Stomach (tissue), 9 donors: ENCODE measurements around the gene BET1. TPM values are rescaled to one million over a fixed set of nuclear protein-coding genes. Genes with fewer than 3 reads are reported as not detected.

Experiments used
- DNase-seq, 2 donors: peaks; one replicate each; pipeline versions ENCODE4 v3.0.0 to v3.0.0-alpha.2; 2013 to 2019
- H3K27ac ChIP-seq, 5 donors: fragments of 200-600 bp in 4 of 5; sonication (generic) in 4 of 5; one replicate each; pipeline ENCODE4 v1.5.1; 2013 to 2019; ENCODE audit warnings: mild to moderate bottlenecking in 1 of 5, moderate library complexity in 1 of 5
- H3K27me3 ChIP-seq, 3 donors: fragments of 200-600 bp; sonication (generic); one replicate each; pipeline ENCODE4 v1.5.1; 2017 to 2019; ENCODE audit warnings: mixed run types in 1 of 3
- H3K36me3 ChIP-seq, 4 donors: fragments of 200-600 bp; sonication (generic); 1 replicate in 3 of 4; 2 replicates in 1 of 4; pipeline ENCODE4 v1.5.1; 2016 to 2019
- H3K4me1 ChIP-seq, 4 donors: fragments of 200-600 bp; sonication (generic); one replicate each; pipeline ENCODE4 v1.5.1; 2016 to 2019
- H3K4me3 ChIP-seq, 4 donors: fragments of 200-600 bp; sonication (generic) in 3 of 4; one replicate each; pipeline ENCODE4 v1.5.1; 2016 to 2019; ENCODE audit warnings: mild to moderate bottlenecking in 1 of 4
- H3K9me3 ChIP-seq, 4 donors: fragments of 200-600 bp; sonication (generic); one replicate each; pipeline ENCODE4 v1.5.1; 2016 to 2019
- CTCF ChIP-seq, 7 experiments: fragments of 450-650 bp in 4 of 7; fragments of 200-600 bp in 3 of 7; sonication (generic) in 3 of 7; IDR thresholded peaks; one replicate each; pipeline ENCODE4 v1.5.1; 2016 to 2019; ENCODE audit warnings: antibody characterized with exemption in 7 of 7, control low read depth in 2 of 7, mild to moderate bottlenecking in 1 of 7
- EP300 ChIP-seq: sonication (generic); formaldehyde crosslinking; IDR thresholded peaks from one replicate; pipeline ENCODE4 v1.6.1; 2017; ENCODE audit warnings: antibody characterized with exemption
- POLR2A ChIP-seq, 4 donors: fragments of 450-650 bp; IDR thresholded peaks; one replicate each; pipeline ENCODE4 v1.6.1; 2016; ENCODE audit warnings: antibody characterized with exemption in 4 of 4, control low read depth in 2 of 4, mild to moderate bottlenecking in 1 of 4, moderate library complexity in 1 of 4
- POLR2AphosphoS5 ChIP-seq, 3 donors: sonication (generic); formaldehyde crosslinking; IDR thresholded peaks; one replicate each; pipeline ENCODE4 v1.6.1; 2016; ENCODE audit warnings: antibody characterized with exemption in 3 of 3
- WGBS, 5 donors: extraction: QIAGEN DNeasy Blood & Tissue Kit in 3 of 5; methylation state at CpG; one replicate each; pipeline versions ENCODE4 v1.1.5 to v1.1.7; 2013 to 2018; 5-methylcytosine and 5-hydroxymethylcytosine counted together
- intact Hi-C: fragments of 100-400 bp; cut with DNase I; formaldehyde crosslinking; loops from one replicate; pipeline ENCODE4 v1.15.1; 2023; ENCODE audit warnings: low total_unique reads
- polyA plus RNA-seq, 3 donors: library from polyadenylated mRNA; stranded (reverse); fragments of 200-250 nt; gene quantifications; one replicate each; pipeline ENCODE4 v1.2.3, GENCODE V29; 2013
- total RNA-seq, 5 donors: library from RNA; depleted of rRNA; stranded (reverse); fragments of >200 nt; gene quantifications; one replicate each; pipeline versions ENCODE4 v1.1.0 to v1.2.3, GENCODE V29; 2014 to 2016
- donor health status: healthy with polysubstance abuse.
- donor health status: Bipolar disorder and iron deficiency.
- donor health status: healthy.

BET1 gene
- total and polyA plus RNA-seq, 8 donors: 4.1 to 43.5 (median 24.7) TPM

DNA sequence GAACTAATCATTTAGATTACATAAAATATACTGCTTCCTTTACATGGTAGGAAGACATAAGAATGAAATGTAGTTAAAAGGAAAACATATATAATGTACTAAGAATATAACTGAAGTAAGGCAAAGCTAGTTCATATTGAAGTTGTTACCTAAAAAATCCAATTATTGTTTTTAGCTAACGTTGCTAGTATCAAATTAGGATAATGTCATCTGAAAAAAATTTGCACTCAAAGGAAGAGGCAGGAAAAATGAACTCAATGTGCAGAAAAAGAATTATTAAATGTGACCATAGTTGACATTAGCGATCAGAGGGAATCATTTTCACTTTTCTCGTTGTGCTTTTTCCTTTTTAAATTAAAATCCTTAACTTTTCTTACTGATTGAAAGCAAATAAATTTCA, 1.6 kb upstream of the BET1 start:
- DNase-seq: no peak
- no peaks in the 10 kb centered on the region for H3K9me3 ChIP-seq
- H3K4me3 ChIP-seq: no peak overlapping the region
- WGBS, 5 donors: 81 to 84% (median 83%) methylated on average over 3 of the region's 3 CpGs
- H3K27ac ChIP-seq: no peak overlapping the region
- no peak for TF ChIP-seq EP300
- no peak for TF ChIP-seq POLR2A (IDR thresholded peaks at IDR 0.05)
- TF ChIP-seq POLR2AphosphoS5 (IDR thresholded peaks at IDR 0.05): no peak
- TF ChIP-seq CTCF (IDR thresholded peaks at IDR 0.05): no peak
- H3K4me1 ChIP-seq: peaks cover 0 to 34% (median 22%) of the 10 kb centered on the region in 4 donors
- no peaks in the 10 kb centered on the region for H3K27me3 ChIP-seq
- intact Hi-C loops: no loop called here
- no peaks in the 10 kb centered on the region for H3K36me3 ChIP-seq

- intact Hi-C loops: no loop called here
- Histone ChIP-seq H3K36me3 (peaks cover 0 to 7% (median 7%) of the 10 kb centered on the region in 4 donors), H3K27ac (peak overlapping the region; percentile 89 to 95 (median 92)), H3K4me1 (peaks cover 0 to 49% (median 22%) of the 10 kb centered on the region in 4 donors), H3K27me3 (no peaks in the 10 kb centered on the region), H3K4me3 (peak overlapping the region; percentile 61 to 89 (median 74)), H3K9me3 (no peaks in the 10 kb centered on the region)
- DNase-seq: peak in 1 of 2 donors; percentile 63
- TF ChIP-seq POLR2A (IDR thresholded peaks at IDR 0.05) (no peak), POLR2AphosphoS5 (IDR thresholded peaks at IDR 0.05) (no peak), EP300 (no peak), CTCF (IDR thresholded peaks at IDR 0.05) (no peak)
- WGBS, 5 donors: 3 to 9% (median 4%) methylated on average over 16 of the region's 16 CpGs
Observed at GRCh38 chr7:94003446-94004023, 620 bp downstream of the BET1 start.

DNA sequence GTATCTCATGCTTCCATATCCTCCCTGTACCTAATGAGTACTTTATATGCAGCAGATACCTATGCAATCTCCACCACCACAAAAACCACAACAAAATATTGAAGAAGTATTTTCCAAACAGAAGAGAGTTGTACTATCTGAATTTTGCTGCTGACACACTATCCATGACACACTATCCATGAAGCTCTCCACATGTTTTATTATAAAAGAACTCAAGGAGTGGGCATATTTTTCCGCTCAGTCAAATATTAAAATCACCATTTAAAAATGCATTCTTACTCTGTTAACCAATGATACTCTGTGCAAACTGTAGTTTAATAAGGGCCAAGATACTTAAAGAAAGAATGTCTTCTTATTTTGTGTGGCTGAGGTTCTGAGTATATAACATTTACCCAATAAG, 2.8 kb downstream of the BET1 start:
- H3K4me3 ChIP-seq: no peak overlapping the region
- H3K4me1 ChIP-seq: peaks cover 0 to 52% (median 22%) of the 10 kb centered on the region in 4 donors
- H3K36me3 ChIP-seq: peaks cover 4 to 29% (median 20%) of the 10 kb centered on the region in 4 donors
- WGBS, 5 donors: 95 to 98% (median 97%) methylated on average over 1 of the region's 1 CpG
- no peaks in the 10 kb centered on the region for H3K27me3 ChIP-seq
- intact Hi-C loops: no loop called here
- no peak overlapping the region for H3K27ac ChIP-seq
- H3K9me3 ChIP-seq: no peaks in the 10 kb centered on the region
- no peak for TF ChIP-seq EP300
- no peak for TF ChIP-seq POLR2AphosphoS5 (IDR thresholded peaks at IDR 0.05)
- no peak for TF ChIP-seq POLR2A (IDR thresholded peaks at IDR 0.05)
- no peak for TF ChIP-seq CTCF (IDR thresholded peaks at IDR 0.05)
- no peak for DNase-seq

DNA sequence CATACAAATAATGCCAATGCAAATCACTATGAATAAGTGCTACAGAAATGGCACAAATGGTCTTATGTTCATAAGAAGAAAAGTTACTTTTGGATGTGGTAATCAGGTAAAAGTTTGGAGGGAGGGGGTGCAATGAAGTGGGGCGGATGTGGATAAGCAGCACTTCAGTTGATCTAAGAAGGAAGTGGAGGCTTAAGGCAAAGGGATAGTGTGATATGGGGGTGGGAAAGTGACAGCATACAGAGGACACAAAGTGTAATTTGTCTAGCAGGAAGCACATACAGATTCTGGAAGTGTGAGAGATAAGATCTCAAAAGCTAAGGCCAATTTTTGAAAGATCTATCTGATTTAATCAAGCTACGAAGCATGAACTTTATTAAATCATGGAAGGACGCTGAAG, 6.3 kb downstream of the BET1 start:
- intact Hi-C loops: no loop called here
- Histone ChIP-seq H3K27me3 (no peaks in the 10 kb centered on the region), H3K4me1 (peaks cover 0 to 40% (median 13%) of the 10 kb centered on the region in 4 donors), H3K36me3 (peaks cover 4 to 59% (median 48%) of the 10 kb centered on the region in 4 donors), H3K9me3 (no peaks in the 10 kb centered on the region), H3K27ac (no peak overlapping the region), H3K4me3 (no peak overlapping the region)
- WGBS, 5 donors: 91 to 96% (median 95%) methylated on average over 3 of the region's 3 CpGs
- DNase-seq: no peak
- no peak for TF ChIP-seq EP300
- TF ChIP-seq POLR2AphosphoS5 (IDR thresholded peaks at IDR 0.05): no peak
- TF ChIP-seq CTCF (IDR thresholded peaks at IDR 0.05): no peak
